ENCODE results near the gene CACNA1H. TPM values are rescaled to one million over a fixed set of nuclear protein-coding genes. Genes with fewer than 3 reads are reported as not detected.

The CACNA1H gene
- total and polyA plus RNA-seq, 9 of the 15 experiments (the other 6 are each of a cell fraction or from before 2014, with no cell fraction given) = 0.10 to 0.18 TPM; not detected in 7

DNA sequence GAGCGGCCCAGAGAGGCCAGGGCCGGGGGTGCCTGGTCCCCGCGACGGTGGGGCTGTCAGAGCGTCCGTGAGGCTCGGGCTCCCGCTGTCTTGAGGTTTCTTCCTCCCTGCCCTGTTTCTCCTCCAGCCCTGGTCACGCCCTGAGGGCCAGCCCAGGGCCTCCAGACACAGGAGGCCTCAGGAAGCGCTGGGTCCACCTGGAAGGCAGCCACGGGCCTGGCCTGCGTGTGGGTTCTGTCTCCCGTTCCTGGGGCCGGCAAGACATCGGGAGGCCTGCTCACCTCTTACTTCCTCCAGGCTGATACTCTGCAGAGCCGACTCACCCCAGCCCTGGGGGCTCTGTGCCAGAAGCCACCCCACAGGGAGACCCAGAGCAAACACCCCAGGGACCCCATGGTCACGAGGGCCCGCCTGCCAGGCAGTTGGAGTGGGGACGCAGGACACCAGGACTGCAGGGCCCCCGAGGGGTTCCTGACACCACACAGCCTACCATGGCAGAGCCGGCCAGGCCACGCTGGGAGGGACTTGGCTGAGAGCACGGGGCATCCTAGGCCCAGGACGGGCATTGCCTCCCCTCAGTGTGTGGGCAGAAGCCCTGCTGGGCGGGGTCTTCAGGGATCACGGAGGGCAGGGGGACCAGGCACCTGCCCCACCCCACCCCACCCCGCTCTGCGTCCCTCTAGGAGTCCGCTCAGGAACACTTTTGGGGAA is 18.9 kb upstream of the CACNA1H start:
- TF ChIP-seq RBFOX2 (IDR thresholded peaks at IDR 0.05; ENCODE audit: low read depth, low read length) = no peak
- peak in 1 of 2 experiments; percentile 44; a peak in 1 of 4 replicates for TF ChIP-seq UBTF (IDR thresholded peaks at IDR 0.05; ENCODE audit: borderline replicate concordance in 1 of 2, low read depth in 2 of 2, low read length in 2 of 2)
- H4K20me1 ChIP-seq (replicated peaks; ENCODE audit: control insufficient read depth, insufficient read depth, low read length) = peaks cover 8% of the 10 kb centered on the region
- no peaks in the 10 kb centered on the region for H3K9me3 ChIP-seq (replicated peaks; ENCODE audit: control insufficient read depth, insufficient read depth, low read depth, low read length)
- H3K9me1 ChIP-seq (ENCODE audit: control insufficient read depth, insufficient read depth, low read length) = no peaks in the 10 kb centered on the region
- H3K4me2 ChIP-seq (ENCODE audit: insufficient read depth, low read length) = no peak overlapping the region
- no peaks in the 10 kb centered on the region for H3K36me3 ChIP-seq (ENCODE audit: control insufficient read depth, insufficient read depth, low read length)
- DNase-seq (ENCODE audit: extremely low read depth in 1 of 4, low spot score in 3 of 4) (no peak), ATAC-seq (no peak), FAIRE-seq (no peak)
- in situ Hi-C loops (cut with MboI) (no loop called here), intact Hi-C loops (cut with micrococcal nuclease) (no loop called here)
- no TSS peak for BruUV-seq (replicated peaks)
- H3K4me3 ChIP-seq = no peak overlapping the region
- H3K9ac ChIP-seq (ENCODE audit: insufficient read depth in 1 of 2, low read depth in 2 of 2, low read length in 2 of 2) = no peak overlapping the region
- 9% methylated on average over 13 of the region's 30 CpGs for WGBS (ENCODE audit: insufficient coverage, low coverage, missing lambda C conversion rate)
- H3K27ac ChIP-seq (ENCODE audit: extremely low read depth, low read depth, low read length) = no peak overlapping the region
- no peaks in the 10 kb centered on the region for H3K79me2 ChIP-seq (ENCODE audit: control insufficient read depth, insufficient read depth, low read length)
- CTCF ChIA-PET (ENCODE audit: low intra/inter-chr PET ratio) = no interaction called here
- POLR2A ChIA-PET = no interaction called here
- H2AFZ ChIP-seq (ENCODE audit: low read depth, low read length) = no peak overlapping the region
- H3K27me3 ChIP-seq (ENCODE audit: control insufficient read depth in 2 of 2, insufficient read depth in 2 of 2, low read length in 2 of 2) = peaks cover 6 to 40% of the 10 kb centered on the region in 2 experiments; a peak in 4 of 5 replicates
- peaks cover 0 to 35% of the 10 kb centered on the region in 2 experiments; a peak in 2 of 5 replicates for H3K4me1 ChIP-seq (replicated peaks in 1 of 2; ENCODE audit: control insufficient read depth in 2 of 2, insufficient read depth in 2 of 2, low read length in 2 of 2)

All from K562 (cell line).